Ovary (tissue), 9 donors: ENCODE measurements around the gene SMOC2. TPM values are rescaled to one million over a fixed set of nuclear protein-coding genes. Genes with fewer than 3 reads are reported as not detected.

Experiments
- DNase-seq, 5 donors: peaks; one replicate each; pipeline ENCODE4 v3.0.0-alpha.2; 2019 to 2020
- H3K27ac ChIP-seq, 2 donors: fragments of 200-600 bp; one replicate each; pipeline versions ENCODE4 v1.5.1 to v1.8.0; 2019 to 2022
- H3K27me3 ChIP-seq: fragments of 200-600 bp; one replicate; pipeline ENCODE4 v1.8.0; 2022
- H3K36me3 ChIP-seq: fragments of 200-600 bp; sonication (generic); one replicate; pipeline ENCODE4 v1.5.1; 2019
- H3K4me1 ChIP-seq: one replicate; pipeline ENCODE4 v1.8.1; 2013; ENCODE audit warnings: mild to moderate bottlenecking, moderate library complexity; ENCODE audit not compliant: insufficient read depth
- H3K4me3 ChIP-seq: fragments of 200-600 bp; sonication (generic); one replicate; pipeline ENCODE4 v1.5.1; 2017
- H3K9me3 ChIP-seq, 2 donors: fragments of 200-600 bp in 1 of 2; sonication (generic) in 1 of 2; one replicate each; pipeline versions ENCODE4 v1.5.1 to v1.8.1; 2013 to 2019; ENCODE audit warnings: mild to moderate bottlenecking in 1 of 2, moderate library complexity in 1 of 2
- CTCF ChIP-seq, 3 donors: fragments of 450-650 bp in 2 of 3; fragments of 200-600 bp in 1 of 3; IDR thresholded peaks; one replicate each; pipeline versions ENCODE4 v1.5.1 to v1.8.0; 2016 to 2022; ENCODE audit warnings: antibody characterized with exemption in 3 of 3, mild to moderate bottlenecking in 1 of 3
- EP300 ChIP-seq: sonication (generic); formaldehyde crosslinking; IDR thresholded peaks from one replicate; pipeline ENCODE4 v1.6.1; 2017; ENCODE audit warnings: antibody characterized with exemption
- POLR2A ChIP-seq: fragments of 450-650 bp; IDR thresholded peaks from one replicate; pipeline ENCODE4 v1.6.1; 2017; ENCODE audit warnings: antibody characterized with exemption, mild to moderate bottlenecking, moderate library complexity
- WGBS, 3 donors: extraction: QIAGEN DNeasy Blood & Tissue Kit in 1 of 3; methylation state at CpG; one replicate each; pipeline versions ENCODE4 v1.1.5 to v1.1.7; 2013 to 2017; 5-methylcytosine and 5-hydroxymethylcytosine counted together
- intact Hi-C, 4 donors: fragments of 100-400 bp; cut with DNase I; formaldehyde crosslinking; loops; one replicate each; pipeline versions ENCODE4 v1.11.0 to v1.15.1; 2022 to 2023
- polyA plus RNA-seq, 2 donors: library from polyadenylated mRNA; stranded (reverse); fragments of 200-250 nt in 1 of 2; fragments of 350-450 nt in 1 of 2; fragmentation: Illumina TruSeq in 1 of 2; extraction: RNeasy Lipid Tissue Mini Kit (QIAGEN cat#74804) in 1 of 2; gene quantifications; one replicate each; pipeline ENCODE4 v1.2.3, GENCODE V29; 2013 to 2014
- total RNA-seq, 7 donors: library from RNA; depleted of rRNA in 2 of 7; stranded (reverse); fragments of >200 nt in 2 of 7; fragmentation: NEBNext Ultra II Directional in 3 of 7; extraction: Animal tissue kit (Norgen Biotek cat#: 25700) in 3 of 7; gene quantifications; one replicate each; pipeline versions ENCODE4 v1.1.0 to v1.2.4, GENCODE V29; 2016 to 2023
- donor health status: DM: no; HTN: no; CAD: no; lungs with moderate emphysema.
- donor health status: DM: no; HTN: no; CAD: no.
- donor health status: Bipolar disorder and iron deficiency.
- donor health status: DM: yes; HTN: yes; CAD: no.
- donor health status: DM: no; HTN: no; CAD: no.
- donor health status: DM: yes; HTN: yes; CAD: no.

The SMOC2 gene
- total and polyA plus RNA-seq, 9 donors: 84.4 to 272 (median 129) TPM

GRCh38 chr6:168618546-168619315, 177.7 kb downstream of the SMOC2 start:
- Histone ChIP-seq H3K27me3 (no peaks in the 10 kb centered on the region), H3K36me3 (no peaks in the 10 kb centered on the region), H3K27ac (no peak overlapping the region), H3K9me3 (no peaks in the 10 kb centered on the region), H3K4me1 (peaks cover 5% of the 10 kb centered on the region), H3K4me3 (no peak overlapping the region)
- intact Hi-C loops: loop anchor here in 2 of 4 donors (5.0 to 10.0 kb wide), 2 partner anchors 244 to 264 kb away; no protein-coding TSS in a partner anchor
- DNase-seq: no peak
- 84 to 87% (median 86%) methylated on average over 21 of the region's 21 CpGs for WGBS, 3 donors
- TF ChIP-seq POLR2A (no peak), CTCF (IDR thresholded peaks at IDR 0.05) (no peak), EP300 (no peak)

- TF ChIP-seq POLR2A (no peak), EP300 (no peak), CTCF (IDR thresholded peaks at IDR 0.05) (no peak)
- no peak for DNase-seq
- no peaks in the 10 kb centered on the region for H3K36me3 ChIP-seq
- H3K27me3 ChIP-seq: no peaks in the 10 kb centered on the region
- H3K9me3 ChIP-seq: no peaks in the 10 kb centered on the region
- H3K4me3 ChIP-seq: no peak overlapping the region
- no peak overlapping the region for H3K27ac ChIP-seq
- H3K4me1 ChIP-seq: peaks cover 5% of the 10 kb centered on the region
- intact Hi-C loops: loop anchor here in 3 of 4 donors (5.0 to 10.0 kb wide), 3 partner anchors 245 to 265 kb away; no protein-coding TSS in a partner anchor
- 75 to 80% (median 79%) methylated on average over 19 of the region's 19 CpGs for WGBS, 3 donors
Observed at GRCh38 chr6:168619560-168620314, 178.8 kb downstream of the SMOC2 start.

- DNase-seq: no peak
- WGBS, 3 donors: 62 to 80% (median 78%) methylated on average over 6 of the region's 6 CpGs
- Histone ChIP-seq H3K4me3 (no peak overlapping the region), H3K27me3 (no peaks in the 10 kb centered on the region), H3K4me1 (peaks cover 5% of the 10 kb centered on the region), H3K9me3 (no peaks in the 10 kb centered on the region), H3K36me3 (no peaks in the 10 kb centered on the region), H3K27ac (no peak overlapping the region)
- TF ChIP-seq EP300: no peak
- no peak for TF ChIP-seq POLR2A
- no peak for TF ChIP-seq CTCF (IDR thresholded peaks at IDR 0.05)
- intact Hi-C loops: loop anchor here in 1 of 4 donors (10.0 kb wide), 1 partner anchor 264 kb away; no protein-coding TSS in a partner anchor
Observed at GRCh38 chr6:168620578-168620977, 179.6 kb downstream of the SMOC2 start.

- H3K4me1 ChIP-seq: no peaks in the 10 kb centered on the region
- DNase-seq: no peak
- no peaks in the 10 kb centered on the region for H3K27me3 ChIP-seq
- no peaks in the 10 kb centered on the region for H3K9me3 ChIP-seq
- TF ChIP-seq CTCF (IDR thresholded peaks at IDR 0.05) (no peak), EP300 (no peak), POLR2A (no peak)
- intact Hi-C loops: loop anchor here in 1 of 4 donors (10.0 kb wide), 1 partner anchor 261 kb away; no protein-coding TSS in a partner anchor
- no peaks in the 10 kb centered on the region for H3K36me3 ChIP-seq
- WGBS, 3 donors: 90 to 96% (median 91%) methylated on average over 13 of the region's 13 CpGs
- no peak overlapping the region for H3K27ac ChIP-seq
- H3K4me3 ChIP-seq: no peak overlapping the region
Observed at GRCh38 chr6:168623736-168624135, 182.8 kb downstream of the SMOC2 start.
